ENCODE measurements around the gene SGSM2. TPM values are rescaled to one million over a fixed set of nuclear protein-coding genes. Genes with fewer than 3 reads are reported as not detected.

The SGSM2 gene
- total and polyA plus RNA-seq, 8 donors = 31.2 to 224 (median 56.0) TPM

DNA sequence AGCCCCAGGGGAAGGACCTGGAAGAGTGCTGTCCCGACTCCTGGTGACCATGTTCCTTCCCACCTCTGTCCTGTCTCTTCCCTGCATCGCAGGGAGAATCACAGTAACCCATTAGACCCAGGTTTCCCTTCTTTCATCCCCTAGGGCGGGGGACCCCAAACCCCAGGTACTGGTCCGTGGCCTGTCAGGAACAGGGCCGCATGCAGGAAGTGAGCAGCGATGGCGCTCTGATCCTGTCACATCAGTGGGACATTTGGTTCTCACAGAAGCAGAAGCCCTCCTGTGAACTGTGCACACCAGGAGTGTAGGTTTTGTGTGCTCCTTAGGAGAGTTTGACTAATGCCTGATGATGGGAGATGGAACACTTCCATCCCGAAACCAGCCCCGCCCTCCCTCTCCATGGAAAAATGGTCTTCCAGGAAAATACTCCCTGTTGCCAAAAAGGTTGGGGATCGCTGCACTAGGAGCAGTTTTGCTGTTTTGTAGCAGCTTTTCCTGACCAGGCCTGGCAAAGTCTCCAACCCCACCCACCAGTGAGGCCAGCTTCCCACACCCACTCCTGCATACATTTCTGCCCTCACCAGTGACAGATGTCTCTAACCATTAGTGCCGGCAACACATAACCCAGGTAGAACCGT, 53.0 kb downstream of the SGSM2 start:
- TF ChIP-seq EP300 (IDR thresholded peaks at IDR 0.05) = no peak
- no peak for TF ChIP-seq POLR2A (IDR thresholded peaks at IDR 0.05)
- TF ChIP-seq CTCF (IDR thresholded peaks at IDR 0.05) = no peak
- no peak for TF ChIP-seq POLR2AphosphoS5 (IDR thresholded peaks at IDR 0.05)
- peak in 1 of 2 donors; percentile 54 for DNase-seq
- WGBS, 5 donors = 74 to 86% (median 83%) methylated on average over 12 of the region's 12 CpGs
- peaks cover 25 to 38% (median 33%) of the 10 kb centered on the region in 4 donors for H3K36me3 ChIP-seq
- H3K27ac ChIP-seq = peak overlapping the region in 4 of 5 donors; percentile 98 to 100 (median 100)
- intact Hi-C loops (cut with DNase I; ENCODE audit: low total_unique reads) = no loop called here
- no peak overlapping the region for H3K4me3 ChIP-seq
- H3K9me3 ChIP-seq = no peaks in the 10 kb centered on the region
- H3K4me1 ChIP-seq = peaks cover 43 to 75% (median 66%) of the 10 kb centered on the region in 4 donors
- no peaks in the 10 kb centered on the region for H3K27me3 ChIP-seq

DNA sequence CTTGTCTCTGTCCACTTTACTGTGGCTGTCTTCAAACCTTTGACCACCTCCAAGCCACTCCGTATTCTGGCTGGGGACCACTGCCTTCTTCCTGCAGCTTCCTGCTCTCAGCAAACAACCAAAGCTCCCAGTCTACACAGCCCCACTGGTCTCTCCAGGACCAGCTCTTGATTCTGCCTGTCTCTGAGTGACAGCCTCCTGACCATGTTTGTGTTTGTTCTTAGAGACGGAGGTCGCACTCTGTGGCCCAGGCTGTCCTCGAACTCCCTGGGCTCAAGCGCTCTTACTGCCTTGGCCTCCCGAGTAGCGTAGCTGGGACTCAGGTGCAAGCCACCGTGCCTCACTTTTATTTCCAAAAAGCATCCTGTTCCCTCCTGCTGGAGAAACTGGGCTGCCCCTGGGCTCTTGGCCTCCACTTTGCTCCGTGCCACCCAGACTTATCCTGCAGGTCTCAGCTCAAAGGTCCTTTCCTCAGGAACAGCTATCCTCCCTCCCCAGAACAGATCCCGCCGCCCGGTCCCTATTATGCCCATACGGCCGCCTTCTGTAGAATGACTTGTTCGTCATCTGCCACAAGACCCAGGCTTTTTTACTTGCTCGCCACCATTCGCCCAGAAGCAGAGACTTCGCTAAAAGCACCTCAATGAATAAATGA, 54.4 kb downstream of the SGSM2 start:
- peak overlapping the region; percentile 88 to 100 (median 99) for H3K27ac ChIP-seq
- TF ChIP-seq EP300 (IDR thresholded peaks at IDR 0.05) = no peak
- no peak for TF ChIP-seq CTCF (IDR thresholded peaks at IDR 0.05)
- no peak for TF ChIP-seq POLR2AphosphoS5 (IDR thresholded peaks at IDR 0.05)
- no peak for TF ChIP-seq POLR2A (IDR thresholded peaks at IDR 0.05)
- no peaks in the 10 kb centered on the region for H3K27me3 ChIP-seq
- peak overlapping the region; percentile 68 to 82 (median 75) for H3K4me3 ChIP-seq
- WGBS, 5 donors = 70 to 78% (median 75%) methylated on average over 18 of the region's 18 CpGs
- H3K36me3 ChIP-seq = peaks cover 12 to 24% (median 19%) of the 10 kb centered on the region in 4 donors
- peaks cover 43 to 74% (median 66%) of the 10 kb centered on the region in 4 donors for H3K4me1 ChIP-seq
- no peak for DNase-seq
- intact Hi-C loops (cut with DNase I; ENCODE audit: low total_unique reads) = no loop called here
- no peaks in the 10 kb centered on the region for H3K9me3 ChIP-seq

DNA sequence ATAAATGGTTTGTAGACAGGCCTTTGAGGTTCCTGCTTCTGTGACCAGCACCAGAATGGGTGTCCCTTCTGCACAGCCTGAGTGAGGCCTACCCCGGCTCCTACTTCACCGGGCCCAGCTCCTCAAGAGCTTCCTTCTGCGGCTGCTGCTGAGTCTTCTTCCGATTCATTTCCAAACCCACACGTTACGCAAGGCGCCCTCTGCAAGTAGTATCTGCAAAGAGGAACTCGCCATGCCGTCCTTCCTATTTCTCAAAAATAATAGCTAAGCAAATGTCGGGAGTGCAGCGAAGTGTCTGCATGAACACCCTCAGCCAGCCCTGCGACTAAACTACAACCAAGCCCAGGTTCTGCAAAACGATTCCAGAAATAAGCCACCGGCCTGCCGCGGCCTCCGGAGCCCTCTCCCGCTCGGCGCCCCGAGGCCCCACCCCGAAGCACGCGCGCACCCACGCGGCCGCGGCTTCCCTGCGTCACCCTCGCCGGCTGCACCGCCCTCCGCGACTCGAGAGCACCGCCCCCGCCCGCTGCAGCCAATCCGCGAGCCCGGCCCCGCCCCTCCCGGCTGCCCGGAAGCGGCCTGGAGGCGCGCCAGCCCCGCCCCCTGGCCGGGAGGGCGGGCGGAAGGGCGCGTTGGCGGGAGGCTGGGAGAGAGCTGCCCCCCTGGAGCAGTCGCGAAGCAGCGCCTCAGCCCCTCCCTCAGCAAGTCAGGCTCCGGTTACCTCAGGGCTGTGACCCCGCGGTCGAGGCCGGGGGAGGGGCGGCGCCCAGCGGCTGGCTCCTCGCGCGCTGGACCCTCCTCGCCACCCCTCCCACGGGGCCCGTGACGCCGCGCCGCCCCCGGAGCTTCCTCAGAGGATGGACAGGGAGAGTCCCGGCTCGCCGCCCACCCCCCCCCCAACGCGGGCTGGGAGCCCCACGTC, 55.2 kb downstream of the SGSM2 start:
- H3K27ac ChIP-seq = peak overlapping the region; percentile 88 to 100 (median 99)
- H3K27me3 ChIP-seq = no peaks in the 10 kb centered on the region
- no peaks in the 10 kb centered on the region for H3K9me3 ChIP-seq
- intact Hi-C loops (cut with DNase I; ENCODE audit: low total_unique reads) = no loop called here
- peak overlapping the region; percentile 68 to 82 (median 75) for H3K4me3 ChIP-seq
- H3K4me1 ChIP-seq = peaks cover 47 to 76% (median 68%) of the 10 kb centered on the region in 4 donors
- 1 to 4% (median 1%) methylated on average over 17 to 83 of the region's 83 CpGs for WGBS, 5 donors
- H3K36me3 ChIP-seq = peaks cover 4 to 16% (median 11%) of the 10 kb centered on the region in 4 donors
- DNase-seq = peak; percentile 98
- TF ChIP-seq EP300 (IDR thresholded peaks at IDR 0.05) = no peak
- TF ChIP-seq CTCF (IDR thresholded peaks at IDR 0.05) = no peak
- TF ChIP-seq POLR2AphosphoS5 (IDR thresholded peaks at IDR 0.05) = peak; percentile 80 to 94 (median 91)

Data from stomach (tissue), 9 donors.